Kidney (tissue), 14 donors: ENCODE data around the gene R3HDML. TPM values are rescaled to one million over a fixed set of nuclear protein-coding genes. Genes with fewer than 3 reads are reported as not detected.
"Not testable (repeated sequence)": the region's sequence is repeated elsewhere in the genome, so short reads cannot be mapped to it uniquely, and the experiment has no call there.

ENCODE experiments used
- DNase-seq, 5 donors: peaks; one replicate each; pipeline ENCODE4 v3.0.0-alpha.2; 2013 to 2020
- FAIRE-seq: peaks from 2 replicates; lab custom pipeline; 2012; peaks lifted over from hg19 to GRCh38; lab: Jason Lieb, UNC
- H3K27ac ChIP-seq, 2 donors: one replicate each; pipeline ENCODE4 v1.7.0; 2013; ENCODE audit warnings: low read depth in 2 of 2, low read length in 2 of 2, inconsistent platforms in 1 of 2
- H3K27me3 ChIP-seq: one replicate; pipeline ENCODE4 v1.7.1; 2013; ENCODE audit warnings: low read length, inconsistent platforms; ENCODE audit not compliant: control insufficient read depth, insufficient read depth
- H3K36me3 ChIP-seq, 3 donors: one replicate each; pipeline versions ENCODE4 v1.7.0 to v1.7.1; 2013; ENCODE audit warnings: low read length in 3 of 3, control low read depth in 1 of 3, inconsistent platforms in 1 of 3; ENCODE audit not compliant: insufficient read depth in 3 of 3, control insufficient read depth in 2 of 3
- H3K4me1 ChIP-seq, 3 donors: one replicate each; pipeline versions ENCODE4 v1.7.0 to v1.7.1; 2013; ENCODE audit warnings: low read length in 3 of 3, inconsistent platforms in 1 of 3, low read depth in 1 of 3; ENCODE audit not compliant: control insufficient read depth in 2 of 3, insufficient read depth in 2 of 3
- H3K4me3 ChIP-seq, 3 donors: one replicate each; pipeline versions ENCODE4 v1.7.0 to v1.8.1; 2013; ENCODE audit warnings: low read length in 3 of 3, control low read depth in 1 of 3, inconsistent platforms in 1 of 3
- H3K9ac ChIP-seq, 3 donors: one replicate each; pipeline versions ENCODE4 v1.7.0 to v1.7.1; 2013; ENCODE audit warnings: low read length in 3 of 3, control low read depth in 1 of 3, inconsistent platforms in 1 of 3
- H3K9me3 ChIP-seq, 3 donors: one replicate each; pipeline versions ENCODE4 v1.7.0 to v1.7.1; 2013; ENCODE audit warnings: low read length in 3 of 3, control low read depth in 1 of 3, inconsistent platforms in 1 of 3; ENCODE audit not compliant: control insufficient read depth in 2 of 3, insufficient read depth in 1 of 3
- intact Hi-C: fragments of 100-400 bp; cut with DNase I; formaldehyde crosslinking; loops from one replicate; pipeline ENCODE4 v1.11.1; 2022
- polyA plus RNA-seq: library from polyadenylated mRNA; stranded (reverse); fragments of 350-450 nt; fragmentation: Illumina TruSeq; extraction: RNeasy Lipid Tissue Mini Kit (QIAGEN cat#74804); gene quantifications from one replicate; pipeline ENCODE4 v1.2.3, GENCODE V29; 2014; ENCODE audit warnings: low read depth, low replicate concordance; ENCODE audit not compliant: insufficient read depth
- total RNA-seq: library from RNA; stranded (reverse); fragmentation: NEBNext Ultra II Directional; extraction: Animal tissue kit (Norgen Biotek cat#: 25700); gene quantifications from one replicate; pipeline ENCODE4 v1.2.1, GENCODE V29; 2021
- TF ChIP-seq, protein P1 (sequence below): IDR thresholded peaks from 3 replicates; pipeline ENCODE4 v1.5.1; 2012; ENCODE audit warnings: mild to moderate bottlenecking, moderate library complexity, borderline replicate concordance; ENCODE audit not compliant: insufficient read depth; ENCODE audit errors: extremely low read depth
- donor health status: control.
- donor health status: control.
- donor health status: control.
- donor health status: control.
- donor health status: control.
- donor health status: DM: yes; HTN: yes; CAD: no.
- donor health status: Normal renal cell carcinoma (clear cell type).

R3HDML gene
- total and polyA plus RNA-seq, 2 donors from 2014 or later = not detected

DNA sequence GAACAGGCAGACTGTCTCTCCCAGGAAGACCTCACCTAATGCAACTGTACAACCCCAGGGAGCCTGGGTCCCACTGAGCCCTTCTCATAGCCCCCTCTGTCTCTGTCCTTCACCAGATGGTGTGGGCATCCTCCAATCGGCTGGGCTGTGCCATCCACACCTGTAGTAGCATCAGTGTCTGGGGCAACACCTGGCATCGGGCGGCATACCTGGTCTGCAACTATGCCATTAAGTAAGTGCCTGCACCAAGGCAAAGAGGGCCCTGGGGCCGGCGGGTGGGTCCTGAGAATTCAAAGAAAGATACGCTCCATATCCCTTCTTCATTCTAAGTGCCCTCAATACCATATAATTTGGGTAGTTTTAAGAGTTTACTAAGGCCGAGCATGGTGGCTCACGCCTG, 8.3 kb downstream of the R3HDML start:
- TF ChIP-seq, protein P1, sequence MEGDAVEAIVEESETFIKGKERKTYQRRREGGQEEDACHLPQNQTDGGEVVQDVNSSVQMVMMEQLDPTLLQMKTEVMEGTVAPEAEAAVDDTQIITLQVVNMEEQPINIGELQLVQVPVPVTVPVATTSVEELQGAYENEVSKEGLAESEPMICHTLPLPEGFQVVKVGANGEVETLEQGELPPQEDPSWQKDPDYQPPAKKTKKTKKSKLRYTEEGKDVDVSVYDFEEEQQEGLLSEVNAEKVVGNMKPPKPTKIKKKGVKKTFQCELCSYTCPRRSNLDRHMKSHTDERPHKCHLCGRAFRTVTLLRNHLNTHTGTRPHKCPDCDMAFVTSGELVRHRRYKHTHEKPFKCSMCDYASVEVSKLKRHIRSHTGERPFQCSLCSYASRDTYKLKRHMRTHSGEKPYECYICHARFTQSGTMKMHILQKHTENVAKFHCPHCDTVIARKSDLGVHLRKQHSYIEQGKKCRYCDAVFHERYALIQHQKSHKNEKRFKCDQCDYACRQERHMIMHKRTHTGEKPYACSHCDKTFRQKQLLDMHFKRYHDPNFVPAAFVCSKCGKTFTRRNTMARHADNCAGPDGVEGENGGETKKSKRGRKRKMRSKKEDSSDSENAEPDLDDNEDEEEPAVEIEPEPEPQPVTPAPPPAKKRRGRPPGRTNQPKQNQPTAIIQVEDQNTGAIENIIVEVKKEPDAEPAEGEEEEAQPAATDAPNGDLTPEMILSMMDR = no peak
- intact Hi-C loops = no loop called here
- Histone ChIP-seq H3K27ac (no peak overlapping the region), H3K36me3 (no peaks in the 10 kb centered on the region), H3K4me1 (no peaks in the 10 kb centered on the region), H3K9me3 (no peaks in the 10 kb centered on the region), H3K9ac (no peak overlapping the region), H3K27me3 (no peaks in the 10 kb centered on the region), H3K4me3 (no peak overlapping the region)
- DNase-seq = no peak
- FAIRE-seq = no peak

DNA sequence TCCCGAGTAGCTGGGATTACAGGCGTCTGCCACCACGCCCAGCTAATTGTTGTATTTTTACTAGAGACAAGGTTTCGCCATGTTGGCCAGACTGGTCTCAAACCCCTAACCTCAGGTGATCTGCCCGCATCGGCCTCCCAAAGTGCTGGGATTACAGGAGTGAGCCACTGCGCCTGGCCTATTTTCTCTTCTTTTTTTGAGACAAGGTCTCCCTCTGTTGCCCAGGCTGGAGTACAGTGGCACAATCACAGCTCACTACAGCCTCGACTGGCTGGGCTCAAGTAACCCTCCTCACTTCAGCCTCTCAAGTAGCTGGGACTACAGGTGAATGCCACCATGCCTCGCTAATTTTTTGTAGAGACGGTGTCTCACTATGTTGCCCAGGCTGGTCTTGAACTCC, 9.1 kb downstream of the R3HDML start:
- H3K27ac ChIP-seq, FAIRE-seq, H3K27me3 ChIP-seq, H3K4me1 ChIP-seq, H3K4me3 ChIP-seq, H3K9me3 ChIP-seq, DNase-seq, H3K9ac ChIP-seq, H3K36me3 ChIP-seq, intact Hi-C loops: not testable (repeated sequence)

DNA sequence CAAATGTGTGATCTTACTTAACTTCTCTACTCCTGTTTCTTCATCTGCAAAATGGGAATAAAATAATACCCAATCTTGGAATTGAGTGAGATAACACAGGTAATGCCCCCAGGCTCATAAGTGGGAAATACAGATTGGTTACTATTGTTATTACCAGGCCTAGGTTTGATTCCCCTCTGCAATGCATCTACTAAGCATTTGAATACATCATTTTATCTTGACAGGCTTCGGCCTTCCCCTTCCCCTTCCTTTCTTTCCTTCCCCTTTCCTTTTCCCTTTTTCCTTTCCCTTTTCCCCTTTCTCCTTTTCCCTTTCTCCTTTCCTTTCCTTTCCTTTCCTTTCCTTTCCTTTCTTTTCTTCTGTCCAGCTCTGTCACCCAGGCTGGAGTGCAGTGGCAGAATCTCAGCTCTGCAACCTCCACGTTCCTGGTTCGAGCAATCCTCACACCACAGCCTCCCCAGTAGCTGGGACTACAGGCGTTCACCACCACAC, 11.4 kb downstream of the R3HDML start:
- Histone ChIP-seq H3K27me3 (no peaks in the 10 kb centered on the region), H3K36me3 (no peaks in the 10 kb centered on the region), H3K4me3 (no peak overlapping the region), H3K9me3 (no peaks in the 10 kb centered on the region), H3K27ac (no peak overlapping the region), H3K9ac (no peak overlapping the region), H3K4me1 (no peaks in the 10 kb centered on the region)
- TF ChIP-seq, protein P1 = no peak
- DNase-seq (no peak), FAIRE-seq (no peak)
- intact Hi-C loops = no loop called here

DNA sequence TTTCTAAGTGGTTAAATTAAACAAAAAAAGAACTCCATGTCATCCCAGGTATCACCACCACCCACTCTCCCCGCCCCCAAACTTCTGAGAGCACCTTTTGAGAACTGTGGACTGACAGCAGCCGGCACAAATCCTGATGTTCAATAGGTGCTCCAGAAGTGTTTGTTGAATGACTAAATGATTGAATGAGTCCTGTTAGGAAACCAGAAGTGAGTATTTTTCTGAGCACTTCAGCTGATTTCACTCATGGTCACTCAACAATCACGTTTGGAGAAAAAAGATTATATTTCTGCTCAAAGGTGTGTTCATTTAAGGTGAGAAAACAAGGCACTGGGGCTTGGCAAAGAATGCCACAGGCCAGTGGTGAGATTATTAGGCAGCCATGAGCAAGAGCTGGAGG, 12.5 kb downstream of the R3HDML start:
- Histone ChIP-seq H3K4me1 (no peaks in the 10 kb centered on the region), H3K27me3 (no peaks in the 10 kb centered on the region), H3K9me3 (no peaks in the 10 kb centered on the region), H3K36me3 (no peaks in the 10 kb centered on the region), H3K27ac (no peak overlapping the region), H3K4me3 (no peak overlapping the region), H3K9ac (no peak overlapping the region)
- TF ChIP-seq, protein P1 = no peak
- intact Hi-C loops = no loop called here
- DNase-seq = no peak
- FAIRE-seq = no peak
